ENCODE data around the gene HACL1. TPM values are rescaled to one million over a fixed set of nuclear protein-coding genes. Genes with fewer than 3 reads are reported as not detected.

Gene HACL1
- total RNA-seq, 1 experiment from 2014 or later, result 44.9 TPM

GRCh38 chr3:15612001-15612400, 10.6 kb upstream of the HACL1 start (continued):
- TF ChIP-seq USF2 (CRISPR knock-in tag; IDR thresholded peaks at IDR 0.05), result no peak

GRCh38 chr3:15611018-15611417, 9.6 kb upstream of the HACL1 start:
- ChIA-PET POLR2A (interaction anchor here (0.6 kb wide), 1 partner anchor 13 kb away, joined by 3 read pairs; no protein-coding TSS in a partner anchor), CTCF (no interaction called here)
- Mint-ChIP-seq H3K9me3 (no peaks in the 10 kb centered on the region), H3K4me1 (peaks cover 18% of the 10 kb centered on the region), H3K27me3 (ENCODE audit: low read depth) (no peaks in the 10 kb centered on the region), H3K27ac (no peak overlapping the region), H3K36me3 (no peaks in the 10 kb centered on the region; the same call in 1 of the 2 replicates), H3K4me3 (no peak overlapping the region)
- TF ChIP-seq GRHL2 (CRISPR knock-in tag; IDR thresholded peaks at IDR 0.05; ENCODE audit: insufficient replicate concordance, severe bottlenecking), result no peak
- TF ChIP-seq TP53 (CRISPR knock-in tag; IDR thresholded peaks at IDR 0.05), result no peak
- no peak for TF ChIP-seq ZNF396 (CRISPR knock-in tag; IDR thresholded peaks at IDR 0.05; ENCODE audit: borderline replicate concordance)
- TF ChIP-seq ZNF138 (CRISPR knock-in tag; conservative IDR thresholded peaks at IDR 0.05), result no peak
- TF ChIP-seq CDX4 (CRISPR knock-in tag; IDR thresholded peaks at IDR 0.05; ENCODE audit: borderline replicate concordance), result no peak
- TF ChIP-seq ZNF512 (CRISPR knock-in tag; IDR thresholded peaks at IDR 0.05; ENCODE audit: borderline replicate concordance), result no peak
- TF ChIP-seq E2F4 (CRISPR knock-in tag; IDR thresholded peaks at IDR 0.05; ENCODE audit: borderline replicate concordance, low read depth), result no peak
- TF ChIP-seq ATF2 (CRISPR knock-in tag; IDR thresholded peaks at IDR 0.05; ENCODE audit: borderline replicate concordance, low read depth), result no peak
- ATAC-seq (no peak), DNase-seq (ENCODE audit: low spot score) (no peak)

GRCh38 chr3:15610082-15610759, 8.9 kb upstream of the HACL1 start:
- Mint-ChIP-seq H3K27me3 (ENCODE audit: low read depth) (no peaks in the 10 kb centered on the region), H3K36me3 (peaks cover under 1% of the 10 kb centered on the region), H3K9me3 (no peaks in the 10 kb centered on the region), H3K4me1 (peaks cover 18% of the 10 kb centered on the region), H3K27ac (no peak overlapping the region), H3K4me3 (no peak overlapping the region)
- no peak for DNase-seq (ENCODE audit: low spot score)
- POLR2A ChIA-PET, result no interaction called here
- no peak for TF ChIP-seq ZBTB43 (CRISPR knock-in tag; IDR thresholded peaks at IDR 0.05)
- no peak for TF ChIP-seq FOXP4 (CRISPR knock-in tag; IDR thresholded peaks at IDR 0.05)
- CTCF ChIA-PET, result no interaction called here
- ATAC-seq, result no peak

Measured in WTC11 (cell line).